NCI-H2081 (cell line): ENCODE data around the gene UBXN6.

Experiments used
- DNase-seq, 2 experiments: peaks; one replicate each; lab custom pipeline; 2025; lab: John Stamatoyannopoulos, UW

The UBXN6 gene

GRCh38 chr19:4403005-4403761 lies 54.4 kb downstream of the UBXN6 start:
- no peak for DNase-seq

GRCh38 chr19:4402171-4403004 lies 55.2 kb downstream of the UBXN6 start, which contains the start of gene CHAF1A:
Gene CHAF1A, plus strand, starts transcription at chr19:4402640. Its CDS starts 123 bp downstream, at chr19:4402763.
- DNase-seq = peak; percentile 99

- no peak for DNase-seq
Observed at GRCh38 chr19:4401769-4402170, 55.8 kb downstream of the UBXN6 start.

GRCh38 chr19:4400135-4400936 lies 57.3 kb downstream of the UBXN6 start, which contains the start of gene SH3GL1:
Gene SH3GL1, minus strand, starts transcription at chr19:4400547. Its CDS starts 179 bp downstream, at chr19:4400368.
- DNase-seq = peak; percentile 88 to 89

- DNase-seq = no peak
Observed at GRCh38 chr19:4399812-4400134, 57.8 kb downstream of the UBXN6 start.

- DNase-seq = no peak
Observed at GRCh38 chr19:4396949-4397783, 60.4 kb downstream of the UBXN6 start.
